GM21447 (cell line): ENCODE measurements around the gene FER.
A peak's percentile ranks its signal among the peaks of the same experiment; 100 is the strongest.

ENCODE experiments used
- ATAC-seq: cut with Tn5 transposase; IDR thresholded peaks from one replicate; pipeline ENCODE4 v1.9.1; 2021; ENCODE audit not compliant: unreplicated experiment

The FER gene

GRCh38 chr5:109167586-109167985 is 419.9 kb downstream of the FER start:
- no peak for ATAC-seq

- ATAC-seq, result no peak
These were observed 420.5 kb downstream of the FER start for GRCh38 chr5:109168151-109168550.

DNA sequence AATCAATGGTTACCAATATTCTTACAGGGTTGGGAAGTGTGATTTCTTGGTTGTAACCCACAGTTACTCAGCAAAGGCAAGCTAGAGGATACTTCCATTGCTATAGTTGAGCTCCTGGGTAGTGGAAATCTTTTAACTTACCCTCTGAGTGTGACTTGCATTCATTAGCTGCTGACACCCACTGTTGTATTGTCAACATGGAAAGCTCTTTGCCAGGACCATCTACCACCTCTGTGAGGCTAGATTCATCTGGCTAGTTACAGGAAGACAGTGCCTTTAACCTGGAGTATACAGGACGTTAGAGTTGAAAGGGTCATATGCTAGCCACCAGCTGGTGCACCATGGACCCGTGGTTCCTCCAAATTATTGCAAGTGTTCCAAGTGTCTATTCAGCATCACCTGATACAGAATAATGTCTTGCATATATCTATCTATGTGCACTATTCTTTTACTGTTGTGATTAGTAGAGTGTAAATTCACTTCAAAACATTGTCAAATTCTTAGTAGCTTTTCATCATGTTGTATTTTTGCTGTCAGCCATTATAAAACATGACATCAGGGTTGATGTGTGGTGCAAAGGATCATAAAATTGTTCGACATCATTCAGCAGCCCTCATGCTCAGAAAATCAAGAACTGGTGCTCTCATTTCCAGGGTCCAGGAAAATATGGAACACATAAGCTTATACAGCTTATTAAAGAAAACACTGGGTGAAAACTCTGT is 423.1 kb downstream of the FER start:
- ATAC-seq, result no peak

DNA sequence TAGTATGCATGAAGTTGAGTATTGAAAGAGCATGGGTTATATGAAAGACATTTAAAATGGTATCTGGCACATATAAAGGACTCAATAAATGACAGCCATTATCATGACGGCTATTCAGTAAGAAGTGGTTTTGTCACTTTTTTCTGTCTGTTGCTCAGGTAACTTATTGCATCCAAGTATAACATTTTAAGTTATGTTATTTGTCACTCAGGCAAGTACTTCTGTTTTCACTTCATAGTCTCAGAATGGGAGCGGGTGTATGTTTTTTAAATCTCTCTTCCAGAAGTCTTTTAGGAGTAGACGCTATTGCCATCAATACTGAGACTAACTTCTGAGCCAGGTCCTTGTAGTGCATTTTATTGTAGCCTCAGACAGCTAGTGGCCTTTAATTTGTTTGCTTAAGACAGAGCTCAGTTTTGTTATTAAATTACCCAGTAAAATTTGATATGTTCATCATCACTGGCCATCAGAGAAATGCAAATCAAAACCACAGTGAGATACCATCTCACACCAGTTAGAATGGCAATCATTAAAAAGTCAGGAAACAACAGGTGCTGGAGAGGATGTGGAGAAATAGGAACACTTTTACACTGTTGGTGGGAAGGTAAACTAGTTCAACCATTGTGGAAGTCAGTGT is 423.9 kb downstream of the FER start:
- peak; percentile 68 for ATAC-seq

DNA sequence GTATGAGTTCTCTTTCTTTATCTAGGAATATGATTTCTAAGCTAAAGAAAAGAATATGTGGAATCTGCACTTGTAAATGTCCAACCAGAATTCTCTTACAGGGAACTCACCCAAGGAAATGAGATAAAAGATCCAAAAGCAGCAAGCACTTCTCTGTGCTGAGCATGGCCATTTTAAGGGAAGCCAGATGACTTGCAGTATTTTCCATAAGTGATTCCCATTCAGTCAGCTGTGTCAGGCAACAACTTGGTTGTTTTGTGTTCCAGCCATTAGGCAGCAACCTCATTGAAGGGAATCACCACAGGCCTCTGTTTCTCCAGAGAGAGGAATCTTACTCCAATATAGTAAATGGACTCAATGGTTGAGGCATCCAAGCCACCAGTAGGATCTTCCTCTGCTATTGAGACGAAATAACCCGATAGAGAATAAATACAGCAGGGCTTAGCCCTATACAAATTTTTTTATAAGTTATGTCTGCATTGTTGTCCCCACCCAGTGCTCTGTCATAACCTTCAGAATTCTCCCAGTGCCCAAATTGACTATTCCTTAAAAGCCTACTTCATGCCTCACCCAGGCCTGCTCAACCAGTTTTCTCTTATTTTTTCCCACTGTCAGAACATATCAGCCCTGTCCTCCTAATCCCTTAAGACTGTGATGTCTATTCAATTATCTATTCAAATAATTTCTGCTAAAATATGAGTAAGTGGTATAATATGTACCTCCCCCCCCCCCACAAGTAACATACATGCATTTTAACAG is 425.5 kb downstream of the FER start:
- ATAC-seq, result no peak

DNA sequence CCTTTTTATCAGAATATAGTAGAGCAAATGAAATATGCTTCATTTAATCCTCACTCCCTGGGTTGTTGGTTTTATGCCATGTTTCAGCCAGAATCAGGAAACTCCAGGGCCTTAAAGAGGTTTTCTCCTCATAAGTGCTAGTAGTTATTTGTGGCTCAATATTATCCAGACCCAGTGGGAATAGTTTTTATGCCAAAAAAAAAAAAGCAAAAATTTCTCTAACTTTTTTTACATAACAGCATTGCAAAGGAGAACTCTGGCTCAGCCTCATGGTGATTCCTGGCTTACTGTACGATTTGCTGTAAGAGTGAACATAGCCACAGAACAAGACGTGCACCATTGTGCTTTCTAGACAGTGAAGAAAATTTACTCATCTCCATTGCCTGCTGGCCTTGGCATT is 429.5 kb downstream of the FER start:
- no peak for ATAC-seq

DNA sequence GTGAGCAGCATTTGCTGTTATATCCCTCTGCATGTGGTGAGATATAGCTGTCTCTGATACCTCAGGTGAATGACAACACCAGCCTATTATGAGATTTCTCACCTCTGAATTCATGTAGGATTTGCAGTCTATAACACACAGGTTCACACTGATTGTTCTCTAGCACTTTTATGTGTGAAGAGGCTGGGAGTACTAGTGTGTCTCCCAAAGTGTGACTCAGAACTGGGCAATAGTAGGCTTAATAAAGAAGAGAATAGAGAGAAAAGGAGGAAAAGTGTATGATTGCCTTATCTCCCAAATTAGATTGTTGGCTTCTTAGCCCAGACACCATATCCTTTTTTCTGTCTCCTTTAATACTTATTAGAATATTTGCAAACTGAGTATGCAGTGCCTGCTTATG is 430.1 kb downstream of the FER start:
- no peak for ATAC-seq

DNA sequence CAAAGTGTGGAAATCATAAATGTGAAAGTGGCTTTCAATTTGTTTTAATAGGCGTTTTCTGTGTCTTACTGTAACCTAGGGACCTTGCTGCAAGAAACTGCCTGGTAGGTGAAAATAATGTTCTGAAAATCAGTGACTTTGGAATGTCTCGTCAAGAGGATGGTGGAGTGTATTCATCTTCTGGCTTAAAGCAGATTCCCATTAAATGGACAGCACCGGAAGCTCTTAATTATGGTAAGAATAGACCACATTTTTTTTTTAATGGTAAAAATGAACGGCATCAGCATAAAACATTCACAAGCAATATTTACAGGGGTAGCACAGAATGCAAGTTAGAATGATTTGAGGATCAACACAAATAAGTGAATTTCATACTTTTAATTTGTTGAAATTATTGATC is 433.0 kb downstream of the FER start:
- no peak for ATAC-seq

DNA sequence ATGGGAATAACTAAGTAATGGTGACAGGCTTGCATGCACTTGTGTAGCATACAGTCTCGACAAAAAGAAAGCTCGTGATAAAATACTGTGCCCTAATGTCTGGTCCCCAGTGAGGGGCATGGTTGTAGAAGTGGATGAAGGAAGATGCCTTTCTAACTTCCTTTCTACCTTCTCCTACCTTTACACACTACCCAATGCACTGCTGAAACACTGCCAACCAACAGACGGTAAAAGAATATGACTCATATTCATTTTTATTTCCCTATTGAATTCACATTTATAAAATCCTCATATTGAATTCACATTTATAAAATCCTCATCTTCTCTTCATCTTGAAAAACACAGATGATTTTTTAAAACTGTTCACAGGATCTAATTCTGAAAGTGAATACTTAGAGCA is 439.1 kb downstream of the FER start:
- ATAC-seq, result no peak

GRCh38 chr5:109191153-109191558 is 443.5 kb downstream of the FER start:
- peak; percentile 69 for ATAC-seq

GRCh38 chr5:109192027-109192426 is 444.3 kb downstream of the FER start:
- no peak for ATAC-seq

GRCh38 chr5:109192555-109193281 is 445.0 kb downstream of the FER start:
- no peak for ATAC-seq

- ATAC-seq, result no peak
These were observed 448.0 kb downstream of the FER start for GRCh38 chr5:109195667-109196066.

DNA sequence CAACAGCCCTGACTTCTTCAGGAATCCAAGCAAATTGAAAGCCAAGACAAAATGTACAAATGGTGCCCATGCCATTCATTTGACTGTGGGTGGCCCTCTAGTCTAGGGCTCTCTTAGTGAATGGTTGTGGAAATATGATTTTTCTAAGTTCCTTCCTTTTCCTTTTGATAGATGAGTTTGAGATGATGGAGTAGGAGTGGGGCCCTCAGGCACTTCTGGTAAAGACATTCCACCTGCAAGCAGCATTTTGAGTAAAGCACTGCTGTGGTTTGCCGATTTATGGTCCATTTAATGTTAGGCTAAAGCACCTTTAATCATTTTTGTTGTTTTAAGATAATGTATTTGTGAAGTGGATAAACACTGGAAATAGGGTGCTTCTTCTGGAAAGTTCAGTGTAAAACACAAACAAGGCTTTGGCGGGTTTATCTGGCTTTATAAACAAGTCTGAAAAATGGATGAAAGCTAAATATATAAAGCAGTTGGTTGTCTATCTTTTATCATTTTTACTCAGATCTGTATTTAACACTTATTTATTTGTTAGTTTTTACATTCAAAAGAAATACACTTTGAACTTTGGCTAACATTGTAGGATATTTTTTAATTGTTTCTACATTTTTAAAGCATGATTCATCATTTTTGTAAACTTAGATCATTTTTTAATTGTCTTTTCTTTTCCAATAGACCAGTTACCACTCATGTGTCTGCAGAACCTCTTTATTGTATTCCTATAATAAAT is 448.6 kb downstream of the FER start:
- no peak for ATAC-seq

DNA sequence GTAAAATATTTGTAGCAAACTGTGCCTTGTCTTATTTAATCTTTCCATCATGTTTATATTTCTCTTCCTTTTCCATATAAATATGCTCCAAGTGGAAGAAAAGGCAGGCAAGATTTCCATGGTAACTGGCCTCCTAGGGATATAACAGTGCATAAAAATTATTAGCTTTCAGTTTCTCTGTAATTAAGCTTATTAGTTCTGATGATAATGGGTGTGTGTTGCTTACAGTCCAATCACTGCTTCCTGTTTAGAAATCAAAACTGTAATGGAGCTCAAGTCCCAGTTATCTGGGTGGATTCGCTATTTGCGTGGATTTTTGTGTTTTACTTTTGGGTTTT is 449.1 kb downstream of the FER start:
- no peak for ATAC-seq

GRCh38 chr5:109199289-109199688 is 451.6 kb downstream of the FER start:
- ATAC-seq, result no peak

- ATAC-seq, result no peak
These were observed 452.3 kb downstream of the FER start for GRCh38 chr5:109199799-109200620.

DNA sequence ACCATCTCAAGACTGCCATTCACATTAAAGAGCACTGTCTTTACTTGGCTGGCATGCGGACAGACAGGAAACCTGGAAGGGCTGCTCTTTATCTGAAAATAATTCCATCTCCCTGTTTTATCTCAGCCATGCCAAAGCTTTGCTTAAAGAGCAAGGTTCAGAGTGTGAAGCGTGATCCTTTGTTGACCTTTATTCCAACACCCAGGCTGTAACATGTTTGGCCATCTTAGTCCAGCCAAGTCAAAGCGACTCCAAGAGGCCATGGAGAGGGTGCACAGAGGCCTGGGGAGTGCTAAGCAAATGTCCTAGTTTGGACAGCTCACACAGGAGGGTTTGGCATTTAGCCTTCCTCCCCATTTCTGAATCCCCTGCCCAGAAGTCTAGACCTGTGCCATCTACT is 467.3 kb downstream of the FER start:
- no peak for ATAC-seq

- no peak for ATAC-seq
These were observed 471.1 kb downstream of the FER start for GRCh38 chr5:109218818-109219217.

GRCh38 chr5:109223531-109223930 is 475.8 kb downstream of the FER start:
- ATAC-seq, result no peak
